A549 (cell line): ENCODE data around the gene CD58.

Experiments used
- EP300 ChIP-seq, 2 experiments: fragments of >200 bp; sonication (Bioruptor Twin); formaldehyde crosslinking; IDR thresholded peaks; 2 replicates in 1 of 2; 3 replicates in 1 of 2; pipeline ENCODE4 v1.6.1; 2016 to 2017
- JUN ChIP-seq, 2 experiments: fragments of >200 bp; sonication (Bioruptor Twin); formaldehyde crosslinking; IDR thresholded peaks; 2 replicates in 1 of 2; 3 replicates in 1 of 2; pipeline ENCODE4 v1.6.1; 2016 to 2017
- JUNB ChIP-seq: fragments of >200 bp; sonication (Bioruptor Twin); formaldehyde crosslinking; IDR thresholded peaks from 2 replicates; pipeline ENCODE4 v1.6.1; 2016
- KDM1A ChIP-seq: fragments of 200-600 bp; sonication (generic); IDR thresholded peaks from 2 replicates; pipeline ENCODE4 v1.6.1; 2016; ENCODE audit warnings: low read depth, mild to moderate bottlenecking
- POLR2A ChIP-seq: IDR thresholded peaks from 2 replicates; pipeline ENCODE4 v1.6.1; 2012; ENCODE audit warnings: mild to moderate bottlenecking, low read length
- POLR2AphosphoS2 ChIP-seq: conservative IDR thresholded peaks from 2 replicates; pipeline ENCODE4 v1.6.1; 2012; ENCODE audit warnings: low read length, improper control_type of control experiment, inconsistent platforms
- RAD21 ChIP-seq, 2 experiments: fragments of >200 bp in 1 of 2; sonication (Bioruptor Twin) in 1 of 2; formaldehyde crosslinking in 1 of 2; IDR thresholded peaks in 1 of 2; conservative IDR thresholded peaks in 1 of 2; 2 replicates in 1 of 2; 3 replicates in 1 of 2; pipeline ENCODE4 v1.6.1; 2012 to 2018; ENCODE audit warnings: inconsistent platforms in 1 of 2
- SMC3 ChIP-seq: fragments of >200 bp; sonication (Bioruptor Twin); formaldehyde crosslinking; IDR thresholded peaks from 3 replicates; pipeline ENCODE4 v1.6.1; 2018; ENCODE audit warnings: inconsistent platforms
- ZFP36 ChIP-seq: fragments of 450-650 bp; IDR thresholded peaks from 2 replicates; pipeline ENCODE4 v1.6.1; 2014; ENCODE audit warnings: borderline replicate concordance; ENCODE audit not compliant: partially characterized antibody
- TF ChIP-seq, protein P1 (sequence below): fragments of >200 bp; sonication (Bioruptor Twin); formaldehyde crosslinking; IDR thresholded peaks from 3 replicates; pipeline ENCODE4 v1.5.1; 2016
- TF ChIP-seq, protein P2 (sequence below): fragments of 150-350 bp; IDR thresholded peaks from 2 replicates; pipeline ENCODE4 v1.6.1; 2014; ENCODE audit warnings: low read depth, mild to moderate bottlenecking, low read length
- TF ChIP-seq, protein P3 (sequence below): fragments of 250-450 bp; sonication (Bioruptor Pico); IDR thresholded peaks from 2 replicates; pipeline ENCODE4 v1.5.0; 2021; ENCODE audit warnings: mild to moderate bottlenecking, moderate library complexity, borderline replicate concordance

DNA sequence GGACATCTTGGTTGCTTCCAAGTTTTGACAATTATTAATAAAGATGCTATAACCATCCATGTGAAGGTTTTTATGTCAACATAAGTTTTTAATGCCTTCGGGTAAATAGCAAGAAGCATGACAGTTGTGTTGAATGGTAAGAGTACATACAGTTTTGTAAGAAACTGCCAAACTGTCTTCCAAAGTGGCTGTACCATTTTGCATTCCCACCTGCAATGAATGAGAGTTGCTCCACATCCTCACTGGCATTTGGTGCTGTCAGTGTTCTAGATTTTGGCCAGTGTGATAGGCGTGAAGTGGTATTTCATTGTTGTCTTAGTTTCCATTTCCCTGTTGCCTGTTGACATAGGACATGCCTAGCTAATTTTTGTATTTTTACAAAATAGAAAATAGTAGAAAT is 45.4 kb downstream of the CD58 start:
- TF ChIP-seq KDM1A: no peak
- TF ChIP-seq, protein P1, sequence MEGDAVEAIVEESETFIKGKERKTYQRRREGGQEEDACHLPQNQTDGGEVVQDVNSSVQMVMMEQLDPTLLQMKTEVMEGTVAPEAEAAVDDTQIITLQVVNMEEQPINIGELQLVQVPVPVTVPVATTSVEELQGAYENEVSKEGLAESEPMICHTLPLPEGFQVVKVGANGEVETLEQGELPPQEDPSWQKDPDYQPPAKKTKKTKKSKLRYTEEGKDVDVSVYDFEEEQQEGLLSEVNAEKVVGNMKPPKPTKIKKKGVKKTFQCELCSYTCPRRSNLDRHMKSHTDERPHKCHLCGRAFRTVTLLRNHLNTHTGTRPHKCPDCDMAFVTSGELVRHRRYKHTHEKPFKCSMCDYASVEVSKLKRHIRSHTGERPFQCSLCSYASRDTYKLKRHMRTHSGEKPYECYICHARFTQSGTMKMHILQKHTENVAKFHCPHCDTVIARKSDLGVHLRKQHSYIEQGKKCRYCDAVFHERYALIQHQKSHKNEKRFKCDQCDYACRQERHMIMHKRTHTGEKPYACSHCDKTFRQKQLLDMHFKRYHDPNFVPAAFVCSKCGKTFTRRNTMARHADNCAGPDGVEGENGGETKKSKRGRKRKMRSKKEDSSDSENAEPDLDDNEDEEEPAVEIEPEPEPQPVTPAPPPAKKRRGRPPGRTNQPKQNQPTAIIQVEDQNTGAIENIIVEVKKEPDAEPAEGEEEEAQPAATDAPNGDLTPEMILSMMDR: no peak
- no peak for TF ChIP-seq RAD21 (conservative IDR thresholded peaks at IDR 0.05 in 1 of 2, IDR thresholded peaks at IDR 0.05 in 1 of 2)
- TF ChIP-seq, protein P2, sequence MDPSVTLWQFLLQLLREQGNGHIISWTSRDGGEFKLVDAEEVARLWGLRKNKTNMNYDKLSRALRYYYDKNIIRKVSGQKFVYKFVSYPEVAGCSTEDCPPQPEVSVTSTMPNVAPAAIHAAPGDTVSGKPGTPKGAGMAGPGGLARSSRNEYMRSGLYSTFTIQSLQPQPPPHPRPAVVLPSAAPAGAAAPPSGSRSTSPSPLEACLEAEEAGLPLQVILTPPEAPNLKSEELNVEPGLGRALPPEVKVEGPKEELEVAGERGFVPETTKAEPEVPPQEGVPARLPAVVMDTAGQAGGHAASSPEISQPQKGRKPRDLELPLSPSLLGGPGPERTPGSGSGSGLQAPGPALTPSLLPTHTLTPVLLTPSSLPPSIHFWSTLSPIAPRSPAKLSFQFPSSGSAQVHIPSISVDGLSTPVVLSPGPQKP: no peak
- no peak for TF ChIP-seq EP300 (IDR thresholded peaks at IDR 0.05)
- TF ChIP-seq POLR2A: no peak
- TF ChIP-seq ZFP36: no peak
- no peak for TF ChIP-seq JUNB
- TF ChIP-seq SMC3: no peak
- TF ChIP-seq, protein P3, sequence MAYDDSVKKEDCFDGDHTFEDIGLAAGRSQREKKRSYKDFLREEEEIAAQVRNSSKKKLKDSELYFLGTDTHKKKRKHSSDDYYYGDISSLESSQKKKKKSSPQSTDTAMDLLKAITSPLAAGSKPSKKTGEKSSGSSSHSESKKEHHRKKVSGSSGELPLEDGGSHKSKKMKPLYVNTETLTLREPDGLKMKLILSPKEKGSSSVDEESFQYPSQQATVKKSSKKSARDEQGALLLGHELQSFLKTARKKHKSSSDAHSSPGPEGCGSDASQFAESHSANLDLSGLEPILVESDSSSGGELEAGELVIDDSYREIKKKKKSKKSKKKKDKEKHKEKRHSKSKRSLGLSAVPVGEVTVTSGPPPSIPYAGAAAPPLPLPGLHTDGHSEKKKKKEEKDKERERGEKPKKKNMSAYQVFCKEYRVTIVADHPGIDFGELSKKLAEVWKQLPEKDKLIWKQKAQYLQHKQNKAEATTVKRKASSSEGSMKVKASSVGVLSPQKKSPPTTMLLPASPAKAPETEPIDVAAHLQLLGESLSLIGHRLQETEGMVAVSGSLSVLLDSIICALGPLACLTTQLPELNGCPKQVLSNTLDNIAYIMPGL: no peak
- no peak for TF ChIP-seq POLR2AphosphoS2
- TF ChIP-seq JUN (IDR thresholded peaks at IDR 0.05): no peak
